Dermis microvascular lymphatic vessel endothelial cell (primary cell): Measurements from ENCODE around the gene ACSF2. TPM values are rescaled to one million over a fixed set of nuclear protein-coding genes. Genes with fewer than 3 reads are reported as not detected.

Source experiments
- DNase-seq, 2 donors: peaks; one replicate each; pipeline versions ENCODE4 v3.0.0 to v3.0.0-alpha.2; 2010; ENCODE audit warnings: low read depth in 2 of 2
- total RNA-seq: library from RNA; depleted of rRNA; stranded (reverse); fragments of >200 nt; gene quantifications from 2 replicates; pipeline ENCODE4 v1.2.1, GENCODE V29; 2014

The ACSF2 gene
- total RNA-seq, 1 donor from 2014 or later: 5.8 TPM

DNA sequence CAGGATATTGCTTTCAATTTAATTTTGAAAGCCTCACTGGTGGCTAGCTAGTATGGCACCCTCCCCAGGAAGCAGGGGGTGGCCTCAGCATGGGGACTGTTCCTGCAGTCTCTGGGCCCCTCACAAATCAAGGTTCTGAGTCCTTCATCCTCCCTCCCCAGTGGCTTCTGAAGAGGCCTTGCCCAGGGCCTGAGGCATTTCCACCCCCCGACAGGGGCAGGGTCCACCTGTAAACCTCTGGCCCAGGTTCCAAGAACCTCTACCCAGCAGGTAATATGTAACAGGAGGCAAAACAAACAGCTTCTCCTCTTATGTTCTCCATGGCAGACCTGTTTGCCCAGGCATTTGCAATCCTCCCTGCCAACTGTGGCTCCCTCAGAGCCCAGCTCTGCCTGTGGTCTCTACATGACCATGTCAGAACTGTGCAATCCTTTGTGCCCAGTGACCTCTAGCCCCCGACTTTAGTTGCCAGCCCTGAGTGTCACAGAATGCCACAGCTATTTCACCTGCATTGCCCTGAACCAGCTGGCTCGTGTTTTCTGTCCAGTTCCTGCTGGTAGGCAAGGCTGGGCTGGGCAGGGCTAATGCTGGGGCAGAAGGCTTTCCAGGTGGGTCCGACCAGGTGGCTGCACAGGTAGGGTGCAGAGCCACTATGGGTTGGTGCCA is 14.3 kb downstream of the ACSF2 start:
- DNase-seq: no peak

DNA sequence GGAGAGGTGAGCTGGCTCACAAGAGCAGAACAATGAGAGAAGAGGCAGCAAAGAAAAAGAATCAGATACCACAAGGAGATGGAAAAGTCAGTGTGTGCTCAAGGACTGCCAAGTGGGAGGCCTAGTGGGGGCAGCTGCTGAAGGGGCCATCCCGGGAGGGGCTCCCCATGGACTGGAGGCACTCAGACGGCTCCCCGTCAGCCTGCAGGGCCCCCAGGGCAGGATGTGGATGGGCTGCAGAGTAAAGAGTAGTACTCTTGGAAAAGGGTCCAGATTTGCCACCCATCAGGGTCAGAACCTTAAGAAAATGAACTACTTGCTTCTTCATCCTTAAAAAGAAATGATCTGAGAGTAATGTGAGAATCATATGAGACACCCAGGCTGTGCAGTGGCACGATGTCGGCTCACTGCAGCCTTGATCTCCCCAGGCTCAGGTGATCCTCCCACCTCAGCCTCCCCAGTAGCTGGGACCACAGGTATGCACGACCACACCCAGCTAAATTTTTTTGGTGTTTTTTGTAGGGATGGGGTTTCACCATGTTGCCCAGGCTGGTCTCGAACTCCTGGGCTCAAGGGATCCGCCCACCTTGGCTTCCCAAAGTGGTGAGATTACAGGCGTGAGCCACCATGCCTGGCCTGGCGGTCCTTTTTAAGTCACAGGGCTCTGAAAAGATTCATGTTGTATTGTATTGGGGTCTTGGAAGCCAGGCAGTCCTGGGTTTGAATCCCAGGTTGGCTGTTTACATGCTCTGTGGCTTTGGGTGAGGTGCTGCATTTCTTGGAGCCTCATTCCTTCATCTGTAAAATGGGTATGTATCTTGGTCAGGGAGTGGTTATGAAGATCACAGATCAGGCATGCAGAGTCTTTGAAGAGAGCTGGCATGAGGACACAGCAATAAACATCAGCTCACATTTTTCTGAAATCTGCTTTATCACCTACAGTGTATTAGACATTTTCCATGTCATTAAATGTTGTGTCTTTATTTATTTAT is 15.1 kb downstream of the ACSF2 start:
- no peak for DNase-seq

DNA sequence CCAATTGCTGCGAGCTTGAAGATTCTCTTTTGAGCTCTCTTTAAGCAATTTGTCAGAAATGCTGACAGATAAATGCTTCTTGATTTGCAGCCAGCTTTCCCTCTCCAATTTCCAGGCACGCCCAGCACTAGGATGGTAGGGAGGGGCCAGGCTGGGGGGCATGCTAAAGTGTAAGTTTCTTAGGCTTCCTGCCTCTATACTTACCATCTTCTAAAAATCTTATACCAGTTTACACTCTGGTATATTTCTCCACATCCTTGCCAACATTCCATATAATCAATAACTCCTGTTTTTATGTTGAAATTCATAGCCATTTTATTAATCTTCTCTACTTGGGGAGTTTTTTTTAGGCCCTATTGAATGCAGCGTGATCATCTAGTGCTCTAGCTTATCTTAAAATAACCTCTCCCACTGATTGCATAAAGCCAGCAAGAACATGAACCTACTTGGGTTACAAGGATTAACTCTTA is 17.5 kb downstream of the ACSF2 start:
- DNase-seq: no peak

DNA sequence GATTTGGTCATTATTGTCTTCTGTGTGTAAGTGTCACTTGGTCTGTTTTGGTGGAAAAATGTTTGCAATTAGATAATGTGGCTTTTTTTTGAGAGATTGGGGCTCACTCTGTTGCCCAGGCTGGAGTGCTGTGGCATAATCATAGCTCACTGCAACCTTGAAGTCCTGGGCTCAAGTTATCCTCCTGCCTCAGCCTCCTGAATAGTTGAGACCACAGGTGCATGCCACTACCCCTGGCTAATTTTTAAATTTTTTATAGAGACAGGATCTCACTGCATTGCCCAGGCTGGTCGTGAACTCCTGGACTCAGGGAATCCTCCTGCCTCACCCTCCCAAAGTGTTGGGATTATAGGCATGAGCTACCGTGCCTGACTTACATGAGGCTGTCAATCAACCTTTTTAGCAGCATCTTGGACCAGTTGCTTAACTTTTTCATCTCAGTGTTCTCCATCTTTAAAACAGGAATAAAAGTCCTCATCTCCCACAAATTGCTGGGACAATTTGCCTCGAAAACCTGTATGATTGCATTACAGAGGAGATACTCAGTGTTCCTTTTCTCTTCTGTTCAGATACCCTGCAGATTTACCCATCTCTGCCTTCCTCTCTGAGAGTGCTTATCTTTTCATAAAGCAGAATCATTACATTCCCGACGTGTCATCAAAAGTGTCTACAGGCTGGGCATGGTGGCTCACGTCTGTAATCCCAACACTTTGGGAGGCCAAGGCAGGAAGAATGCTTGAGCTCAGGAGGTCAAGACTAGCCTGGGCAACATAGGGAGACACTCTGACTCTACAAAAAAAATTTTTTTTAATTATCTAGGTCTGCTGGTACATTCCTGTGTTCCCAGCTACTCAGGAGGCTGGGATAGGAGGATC is 19.1 kb downstream of the ACSF2 start:
- DNase-seq: no peak

DNA sequence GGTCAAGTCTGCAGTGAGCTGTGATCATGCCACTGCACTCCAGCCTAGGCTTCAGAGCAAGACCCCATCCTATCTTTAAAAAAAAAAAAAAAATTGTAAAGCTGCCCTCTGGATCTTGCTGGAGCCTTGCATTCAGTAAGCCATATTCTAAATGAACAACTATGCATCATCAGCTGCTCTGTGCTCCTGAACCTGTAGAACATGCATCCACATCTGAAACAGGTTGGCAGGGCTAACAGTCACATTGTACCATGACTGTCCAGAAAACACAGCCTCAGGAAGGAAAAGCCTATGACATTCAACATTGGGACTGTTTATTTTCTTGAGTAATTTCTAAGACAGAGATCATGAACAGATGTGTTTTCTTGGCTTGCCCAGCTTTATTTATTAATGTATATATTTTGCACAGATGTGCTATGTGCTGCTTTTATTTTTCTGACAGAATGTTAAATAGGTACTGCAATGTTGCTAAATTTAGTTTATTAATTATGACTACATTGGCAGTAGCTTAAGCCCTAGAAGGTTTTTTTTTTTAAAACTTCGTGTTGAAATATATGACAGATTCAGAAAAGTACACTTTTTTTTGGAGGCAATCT is 19.8 kb downstream of the ACSF2 start:
- no peak for DNase-seq

DNA sequence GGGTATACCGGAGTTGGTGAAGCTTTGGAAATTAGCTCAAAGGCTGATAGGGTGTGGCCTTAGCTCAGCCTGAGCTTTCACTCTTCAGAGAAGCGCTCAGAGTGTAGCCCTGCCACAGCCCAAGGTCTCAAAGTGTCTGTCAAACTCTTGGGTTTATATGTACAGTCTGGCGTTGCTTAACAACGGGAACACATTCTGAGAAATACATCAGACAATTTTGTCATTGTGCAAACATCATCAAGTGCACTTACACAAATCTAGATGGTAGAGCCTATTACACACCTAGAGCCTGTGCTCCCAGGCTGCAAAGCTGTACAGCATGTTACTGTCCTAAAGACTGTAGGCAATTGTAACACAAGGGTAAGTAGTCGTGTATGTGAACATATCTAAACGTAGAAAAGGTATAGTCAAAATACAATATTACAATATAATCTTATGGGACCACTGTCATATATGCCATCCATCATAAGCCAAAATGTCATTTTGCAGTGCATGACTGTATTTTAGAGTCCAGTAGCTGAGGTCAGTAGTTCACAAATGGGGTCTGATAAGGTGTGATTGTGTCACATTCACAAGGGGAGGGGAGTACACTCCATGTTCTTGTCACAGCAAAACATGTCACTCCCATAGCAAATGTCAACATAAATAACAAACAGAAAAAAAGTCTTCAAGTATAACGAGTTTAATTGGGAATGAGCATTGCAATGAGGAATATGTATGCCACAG is 22.0 kb downstream of the ACSF2 start:
- no peak for DNase-seq

DNA sequence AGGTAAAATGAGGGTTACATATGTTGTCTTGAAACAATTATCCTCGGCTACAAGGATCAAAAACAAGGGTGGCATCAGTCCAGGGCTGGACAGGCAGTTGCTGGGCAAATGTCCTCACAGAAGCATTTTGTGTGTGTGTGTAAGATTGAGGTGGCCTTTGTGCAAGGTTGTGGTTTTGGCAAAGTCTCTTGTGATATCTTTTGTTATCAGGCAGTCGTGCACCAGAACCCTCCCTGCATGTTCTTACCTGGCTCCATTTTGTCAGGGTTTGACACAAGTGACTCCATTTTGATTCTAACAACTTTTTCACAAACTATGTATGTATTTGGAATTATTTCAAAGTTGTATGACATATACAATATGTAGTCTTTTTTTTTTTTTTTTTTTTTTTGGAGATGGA is 22.6 kb downstream of the ACSF2 start:
- no peak for DNase-seq

DNA sequence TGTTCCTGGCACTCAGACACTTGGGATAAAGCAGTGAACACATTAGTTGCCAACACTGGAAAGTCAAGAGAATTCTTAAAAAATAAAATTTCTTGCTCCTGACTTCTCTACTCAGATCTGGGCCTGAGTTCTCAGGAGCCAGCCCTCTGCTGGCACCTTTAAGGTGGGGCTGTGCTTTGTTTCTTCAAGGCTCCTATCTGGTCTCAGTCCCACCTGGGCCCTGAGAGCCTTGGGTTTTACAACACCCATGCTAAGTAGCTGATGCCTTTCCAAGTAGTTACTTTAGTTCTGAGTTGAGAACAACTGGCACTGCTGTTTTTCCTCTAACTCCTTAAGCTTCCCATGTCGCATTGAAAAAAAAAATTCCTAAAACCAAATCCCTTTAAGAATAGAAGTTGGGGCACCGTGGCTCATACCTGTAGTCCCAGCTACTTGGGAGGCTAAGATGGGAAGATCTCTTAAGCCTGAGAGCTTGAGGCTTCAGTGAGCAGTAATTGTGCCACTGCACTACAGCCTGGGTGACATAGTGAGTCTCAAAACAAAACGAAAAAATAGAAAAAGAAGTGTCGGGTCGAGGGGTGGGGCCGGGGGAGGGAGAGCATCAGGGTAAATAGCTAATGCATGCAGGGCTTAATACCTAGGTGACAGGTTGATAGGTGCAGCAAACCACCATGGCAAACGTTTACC is 26.1 kb downstream of the ACSF2 start:
- DNase-seq: no peak

DNA sequence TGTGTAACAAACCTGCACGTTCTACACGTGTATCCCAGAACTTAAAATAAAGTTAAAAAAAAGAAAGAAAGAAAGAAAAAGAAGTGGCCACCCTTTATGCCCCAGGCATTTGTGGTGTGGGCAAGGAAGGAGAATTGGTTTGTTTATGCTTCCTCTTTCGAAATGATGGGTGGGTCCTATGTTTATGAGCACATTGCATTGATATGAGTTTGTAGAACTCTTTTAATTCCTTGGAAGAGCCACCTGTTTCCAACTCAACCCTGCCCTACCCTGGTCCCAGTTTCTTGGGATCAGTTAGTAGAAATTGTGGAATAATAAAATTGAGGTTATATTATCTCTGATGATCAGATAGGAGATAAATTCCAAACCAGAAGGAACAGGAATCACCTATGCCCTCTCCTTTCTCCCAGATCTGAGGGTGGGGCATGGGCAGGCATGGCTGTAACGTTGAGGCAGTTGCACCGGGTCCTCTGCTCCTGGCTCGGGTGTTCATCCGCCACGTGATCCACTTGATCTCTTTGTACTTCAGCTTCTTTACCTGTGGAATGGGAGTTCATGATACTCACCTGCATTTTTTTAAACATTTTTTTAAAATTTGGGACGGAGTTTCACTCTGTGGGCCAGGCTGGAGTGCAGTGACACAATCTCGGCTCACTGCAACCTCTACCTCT is 26.7 kb downstream of the ACSF2 start:
- DNase-seq: no peak

DNA sequence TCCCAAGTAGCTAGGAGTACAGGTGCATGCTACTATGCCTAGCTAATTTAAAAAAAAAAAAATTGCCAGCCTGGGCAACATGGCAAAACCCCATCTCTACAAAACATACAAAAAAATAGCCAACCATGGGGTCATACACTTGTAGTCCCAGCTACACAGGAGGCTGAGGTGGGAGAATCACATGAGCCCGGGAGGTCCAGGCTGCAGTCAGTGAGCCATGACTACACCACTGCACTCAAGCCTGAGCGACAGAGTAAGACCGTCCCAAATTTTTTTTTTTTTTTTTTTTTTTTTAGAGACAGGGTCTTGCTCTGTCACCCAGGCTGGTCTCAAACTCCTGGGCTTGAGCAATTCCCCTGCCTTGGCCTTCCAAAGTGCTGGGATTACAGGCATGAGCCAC is 27.9 kb downstream of the ACSF2 start:
- no peak for DNase-seq

DNA sequence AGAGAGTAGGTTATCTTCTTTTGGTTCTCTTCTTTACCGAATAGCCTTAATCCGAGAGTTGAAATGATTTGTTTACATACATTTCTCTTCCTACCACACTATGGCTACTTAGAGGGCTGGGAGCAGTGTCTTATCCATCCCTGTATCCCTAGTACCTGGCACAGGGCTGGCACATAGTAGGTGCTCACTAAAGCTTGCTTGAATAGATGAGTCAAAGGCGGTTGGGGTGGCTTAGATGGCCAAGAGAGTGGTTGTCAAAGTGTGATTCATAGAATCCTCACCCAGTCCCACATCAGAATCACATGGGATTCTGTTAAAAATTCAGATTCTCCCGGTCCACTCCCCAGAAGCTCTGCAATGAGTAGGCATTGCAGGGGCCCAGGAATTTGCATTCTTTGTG is 31.6 kb downstream of the ACSF2 start:
- DNase-seq: no peak

DNA sequence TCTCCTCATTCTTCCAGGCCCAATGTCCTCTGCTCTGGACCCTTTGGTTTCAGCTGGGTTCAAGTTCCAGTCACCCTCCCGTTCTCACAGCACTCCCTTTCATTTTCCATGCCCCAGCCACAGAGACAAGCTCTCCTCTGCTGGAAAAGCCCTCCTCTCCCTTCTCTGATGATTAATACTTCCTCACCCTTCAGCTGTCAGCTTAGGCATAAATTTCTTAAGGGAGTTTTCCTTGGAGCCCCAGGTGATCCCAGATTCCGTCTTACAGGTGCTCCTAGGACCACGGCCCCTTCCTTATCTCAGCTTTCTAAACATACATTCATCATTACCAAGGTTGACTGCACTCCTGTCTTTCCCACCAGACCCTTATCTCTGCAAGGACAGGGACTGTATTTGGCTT is 32.3 kb downstream of the ACSF2 start:
- DNase-seq: no peak

DNA sequence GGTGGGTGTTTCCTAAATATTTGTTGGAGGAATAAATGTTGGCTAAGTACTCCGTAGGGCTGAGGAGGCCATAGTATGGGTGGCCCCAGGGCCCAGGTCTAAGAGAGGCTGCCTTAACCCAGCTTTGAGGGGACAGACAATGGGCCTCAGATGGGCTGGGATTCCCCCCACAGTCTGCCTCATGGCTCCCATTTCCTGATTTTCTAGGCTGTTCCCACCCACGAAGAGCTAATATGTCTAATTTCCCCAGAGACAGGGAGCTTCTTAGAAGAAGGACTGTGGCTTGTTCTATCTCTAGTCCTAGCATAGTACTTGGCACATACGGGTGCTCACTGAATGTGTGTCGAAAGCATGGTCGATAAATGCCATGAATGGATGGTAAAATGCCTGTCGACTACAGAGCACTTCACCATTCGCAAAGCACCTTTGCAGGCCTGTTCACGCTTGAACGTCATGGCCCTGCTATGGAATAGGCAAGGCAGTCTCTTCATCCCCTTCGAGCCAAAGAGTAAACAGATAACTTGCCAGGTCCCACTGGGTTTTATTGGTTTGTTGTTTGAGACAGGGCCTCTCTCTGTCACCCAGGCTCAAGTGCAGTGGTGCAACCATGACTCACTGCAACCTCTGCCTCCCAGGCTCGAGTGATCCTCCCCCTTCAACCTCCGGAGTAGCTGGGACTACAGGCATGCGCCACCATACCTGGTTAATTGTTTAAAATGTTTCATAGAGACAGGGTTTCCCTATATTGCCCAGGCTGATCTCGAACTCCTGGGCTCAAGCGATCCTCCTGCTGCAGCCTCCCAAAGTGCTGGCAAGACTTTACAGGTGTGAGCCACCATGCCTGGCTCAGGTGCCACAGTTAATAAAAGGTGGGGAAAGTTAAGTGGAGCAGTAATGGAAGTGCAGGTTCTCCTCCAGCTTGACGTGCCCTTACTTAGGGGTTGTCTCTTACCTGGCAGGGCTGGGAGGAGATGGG is 33.0 kb downstream of the ACSF2 start:
- no peak for DNase-seq

DNA sequence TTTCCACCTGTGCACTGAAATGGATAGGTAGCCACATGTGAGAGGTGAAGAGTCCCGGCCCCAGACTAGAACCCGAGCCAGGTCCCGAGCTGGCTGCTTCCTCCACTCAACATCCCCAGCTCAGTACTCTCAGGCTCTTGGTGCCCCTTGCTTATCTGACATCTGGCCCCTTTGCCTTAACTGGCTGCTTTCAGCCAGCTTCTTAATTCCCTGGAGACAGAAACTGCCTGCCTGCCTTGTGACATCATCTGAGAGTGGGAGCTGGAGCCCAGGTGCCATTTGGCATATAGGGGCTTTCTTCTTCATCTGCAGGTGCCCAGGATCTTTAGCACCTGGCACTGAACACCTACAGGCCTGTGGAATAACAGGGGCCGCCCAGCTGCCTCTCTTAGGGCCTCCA is 33.7 kb downstream of the ACSF2 start:
- DNase-seq: no peak

DNA sequence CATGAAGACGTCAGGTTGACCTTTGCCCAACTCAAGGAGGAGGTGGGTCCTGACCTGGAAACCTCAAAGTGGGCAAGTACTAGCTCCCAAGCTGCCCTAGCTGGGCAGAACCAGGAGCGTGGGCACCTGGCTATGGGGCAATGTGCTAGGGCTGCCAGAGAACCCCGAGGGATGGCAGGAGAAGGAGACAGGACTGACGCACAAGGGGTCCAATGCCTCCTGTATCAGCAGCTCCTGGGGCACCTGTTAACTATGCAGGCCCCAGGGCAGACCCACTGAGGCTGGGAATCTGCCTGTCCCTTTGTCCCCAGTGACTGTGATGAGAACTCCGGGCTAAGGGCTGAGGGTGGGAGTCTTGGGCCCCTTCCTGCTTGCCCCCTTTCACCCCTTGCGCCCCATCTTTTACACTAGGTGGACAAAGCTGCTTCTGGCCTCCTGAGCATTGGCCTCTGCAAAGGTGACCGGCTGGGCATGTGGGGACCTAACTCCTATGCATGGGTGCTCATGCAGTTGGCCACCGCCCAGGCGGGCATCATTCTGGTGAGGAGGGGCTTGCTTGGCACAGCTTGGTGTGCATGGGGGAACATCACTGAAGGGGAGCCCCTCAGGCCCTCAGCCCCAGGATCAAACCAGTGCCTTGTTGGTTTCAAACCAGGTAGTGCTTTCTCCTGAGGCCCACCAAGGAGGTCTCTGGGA is 35.0 kb downstream of the ACSF2 start:
- no peak for DNase-seq

DNA sequence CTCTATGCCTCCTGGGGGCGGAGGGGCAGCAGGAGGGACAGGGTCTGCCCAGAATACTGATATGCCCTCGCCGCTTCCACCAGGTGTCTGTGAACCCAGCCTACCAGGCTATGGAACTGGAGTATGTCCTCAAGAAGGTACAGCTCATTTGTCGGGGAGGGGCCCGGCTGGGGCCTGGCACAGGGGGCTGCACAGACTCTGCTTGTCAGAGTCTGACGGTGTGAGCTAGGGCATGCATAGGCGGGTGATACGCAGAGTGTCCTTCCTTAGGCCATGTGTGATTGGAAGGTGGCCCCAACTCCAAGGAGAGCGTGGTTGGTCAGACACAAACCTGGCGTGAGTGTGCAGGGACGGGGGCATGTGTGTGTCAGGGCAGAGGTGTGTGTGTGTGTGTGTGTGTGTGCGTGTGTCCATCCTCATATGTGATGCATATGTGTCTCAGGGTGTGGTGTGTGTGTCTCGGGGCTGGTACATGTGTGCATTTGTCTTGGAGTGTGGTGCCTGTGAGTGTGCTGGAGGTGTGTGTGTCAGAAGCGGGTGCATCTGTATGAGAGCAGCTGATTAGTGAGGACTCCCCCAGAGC is 35.6 kb downstream of the ACSF2 start:
- no peak for DNase-seq

DNA sequence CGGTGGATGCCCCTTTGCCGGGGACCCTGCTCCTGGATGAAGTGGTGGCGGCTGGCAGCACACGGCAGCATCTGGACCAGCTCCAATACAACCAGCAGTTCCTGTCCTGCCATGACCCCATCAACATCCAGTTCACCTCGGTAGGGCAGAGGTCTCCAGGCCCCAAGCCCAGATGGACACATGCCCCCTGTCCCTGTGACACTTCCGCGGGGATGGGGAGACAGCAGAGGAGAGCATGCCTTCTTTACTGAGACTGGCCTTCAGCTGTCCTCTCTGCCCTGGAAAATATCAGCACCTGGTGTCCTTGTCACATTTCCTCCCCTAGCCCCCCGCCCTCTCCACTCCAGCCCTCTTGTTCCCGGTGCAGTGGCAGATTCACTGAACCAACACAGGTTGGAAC is 36.4 kb downstream of the ACSF2 start:
- no peak for DNase-seq
